Natural killer cell treated with Interleukin-12 subunit alpha and Interleukin-12 subunit beta and Interleukin-15 and Interleukin-18, amount 100 ng/mL, for 72 hours (primary cell): ENCODE measurements around the gene UPB1. TPM values are rescaled to one million over a fixed set of nuclear protein-coding genes. Genes with fewer than 3 reads are reported as not detected.
A peak's percentile ranks its signal among the peaks of the same experiment; 100 is the strongest.
"Not testable (repeated sequence)": the region's sequence is repeated elsewhere in the genome, so short reads cannot be mapped to it uniquely, and the experiment has no call there.

Source experiments
- ATAC-seq, 2 donors: fragments of 150-1000 bp; cut with Tn5 transposase in 1 of 2; sonication (Bioruptor Pico), chemical (Tn5 transposase) in 1 of 2; 2 replicates each; pipeline ENCODE4 v1.10.0; 2021
- DNase-seq: peaks from one replicate; pipeline ENCODE4 v3.0.0; 2022; ENCODE audit warnings: low spot score
- H3K27ac Mint-ChIP-seq, 2 donors: 1 replicate in 1 of 2; 2 replicates in 1 of 2; pipeline ENCODE4 v1.8.0; 2022; ENCODE audit warnings: mixed read lengths in 2 of 2, mild to moderate bottlenecking in 1 of 2, moderate library complexity in 1 of 2
- H3K27me3 Mint-ChIP-seq, 2 donors: 1 replicate in 1 of 2; 2 replicates in 1 of 2; pipeline ENCODE4 v1.8.0; 2022; ENCODE audit warnings: mixed read lengths in 2 of 2
- H3K36me3 Mint-ChIP-seq: one replicate; pipeline ENCODE4 v1.8.0; 2022; ENCODE audit warnings: mixed read lengths
- H3K4me1 Mint-ChIP-seq, 2 donors: 1 replicate in 1 of 2; 2 replicates in 1 of 2; pipeline ENCODE4 v1.8.0; 2022; ENCODE audit warnings: low read depth in 2 of 2, mixed read lengths in 2 of 2, mild to moderate bottlenecking in 1 of 2
- H3K4me3 Mint-ChIP-seq: one replicate; pipeline ENCODE4 v1.8.0; 2022; ENCODE audit warnings: mixed read lengths
- H3K9me3 Mint-ChIP-seq: 2 replicates; pipeline ENCODE4 v1.8.0; 2022; ENCODE audit warnings: mixed read lengths
- total RNA-seq, 2 donors: library from RNA; stranded (reverse); gene quantifications; one replicate each; pipeline ENCODE4 v1.2.3, GENCODE V29; 2022

UPB1 gene
- total RNA-seq, 2 donors from 2014 or later = 0.84 to 1.9 TPM

DNA sequence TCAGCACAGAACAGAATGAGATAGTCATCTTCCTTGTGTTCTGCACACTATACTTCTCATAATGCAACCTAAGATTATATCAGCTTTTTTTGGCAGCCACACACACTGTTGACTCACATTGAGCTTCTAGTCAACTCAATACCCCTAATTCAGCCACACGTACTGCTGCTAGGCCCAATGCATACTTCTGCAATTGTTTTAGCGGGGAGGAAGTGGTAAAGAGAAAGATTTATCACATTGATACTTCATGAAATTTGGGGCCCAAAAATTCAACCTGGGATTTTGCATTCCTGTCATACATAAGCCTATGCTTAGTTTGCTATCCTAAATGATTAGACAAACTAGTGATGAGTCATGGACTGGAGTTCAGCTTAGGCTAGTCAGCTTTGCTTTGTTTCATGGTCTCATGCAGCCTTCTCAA is 8.6 kb upstream of the UPB1 start:
- peak; percentile 92 to 99 for ATAC-seq
- H3K4me1 Mint-ChIP-seq = peaks cover 27 to 32% of the 10 kb centered on the region in 2 donors

GRCh38 chr22:24489011-24489410 is 6.1 kb upstream of the UPB1 start:
- no peak overlapping the region for H3K27ac Mint-ChIP-seq
- no peaks in the 10 kb centered on the region for H3K36me3 Mint-ChIP-seq
- no peak overlapping the region for H3K4me3 Mint-ChIP-seq
- H3K9me3 Mint-ChIP-seq = no peaks in the 10 kb centered on the region
- H3K4me1 Mint-ChIP-seq = peaks cover 18 to 21% of the 10 kb centered on the region in 2 donors
- ATAC-seq (no peak), DNase-seq (no peak)
- H3K27me3 Mint-ChIP-seq = peaks cover 14 to 18% of the 10 kb centered on the region in 2 donors

More for the DNA sequence above, 8.6 kb upstream of the UPB1 start:
- peaks cover 5 to 9% of the 10 kb centered on the region in 2 donors for H3K27me3 Mint-ChIP-seq
- no peaks in the 10 kb centered on the region for H3K9me3 Mint-ChIP-seq
- no peaks in the 10 kb centered on the region for H3K36me3 Mint-ChIP-seq
- peak overlapping the region; percentile 67 for H3K4me3 Mint-ChIP-seq
- peak overlapping the region; percentile 67 to 75 for H3K27ac Mint-ChIP-seq
- DNase-seq = no peak

DNA sequence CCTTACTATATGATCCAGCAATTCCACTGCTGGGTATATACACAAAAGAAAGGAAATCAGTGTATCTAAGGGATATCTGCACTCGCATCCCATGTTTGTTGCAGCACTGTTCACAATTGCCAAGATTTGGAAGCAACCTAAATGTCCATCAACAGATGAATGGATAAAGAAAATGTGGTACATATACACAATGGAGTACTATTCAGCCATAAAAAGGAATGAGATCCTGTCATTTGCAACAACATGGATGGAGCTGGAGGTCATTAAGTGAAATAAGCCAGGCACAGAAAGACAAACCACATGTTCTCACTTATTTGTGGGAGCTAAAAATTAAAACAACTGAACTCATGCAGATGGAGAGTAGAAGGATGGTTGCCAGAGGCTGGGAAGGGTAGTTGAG is 5.7 kb upstream of the UPB1 start:
- H3K36me3 Mint-ChIP-seq, H3K4me3 Mint-ChIP-seq, H3K9me3 Mint-ChIP-seq, DNase-seq, H3K27ac Mint-ChIP-seq, ATAC-seq: not testable (repeated sequence)
- peaks cover 14 to 18% of the 10 kb centered on the region in 2 donors for H3K27me3 Mint-ChIP-seq
- peaks cover 18 to 21% of the 10 kb centered on the region in 2 donors for H3K4me1 Mint-ChIP-seq

DNA sequence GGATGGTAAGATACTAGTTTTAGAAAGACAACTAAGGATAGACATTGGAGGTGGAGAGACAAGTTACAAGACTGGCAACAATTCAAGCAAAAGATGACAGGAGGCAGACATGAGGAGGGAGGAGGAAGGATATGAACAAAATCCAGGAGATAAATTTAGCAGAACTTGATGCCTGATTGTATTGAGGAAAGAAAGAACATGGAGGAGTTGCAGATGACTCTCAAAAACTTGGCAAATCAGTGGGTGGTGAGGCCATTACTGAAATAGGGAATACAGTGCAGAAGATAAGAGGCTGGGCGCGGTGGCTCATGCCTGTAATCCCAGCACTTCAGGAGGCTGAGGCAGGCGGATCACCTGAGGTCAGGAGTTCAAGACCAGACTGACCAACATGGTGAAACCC is 2.7 kb upstream of the UPB1 start:
- ATAC-seq = no peak
- peaks cover 14 to 29% of the 10 kb centered on the region in 2 donors for H3K27me3 Mint-ChIP-seq
- no peaks in the 10 kb centered on the region for H3K9me3 Mint-ChIP-seq
- no peak for DNase-seq
- peaks cover under 1 to 6% of the 10 kb centered on the region in 2 donors for H3K4me1 Mint-ChIP-seq
- no peak overlapping the region for H3K27ac Mint-ChIP-seq
- H3K4me3 Mint-ChIP-seq = no peak overlapping the region
- H3K36me3 Mint-ChIP-seq = no peaks in the 10 kb centered on the region

DNA sequence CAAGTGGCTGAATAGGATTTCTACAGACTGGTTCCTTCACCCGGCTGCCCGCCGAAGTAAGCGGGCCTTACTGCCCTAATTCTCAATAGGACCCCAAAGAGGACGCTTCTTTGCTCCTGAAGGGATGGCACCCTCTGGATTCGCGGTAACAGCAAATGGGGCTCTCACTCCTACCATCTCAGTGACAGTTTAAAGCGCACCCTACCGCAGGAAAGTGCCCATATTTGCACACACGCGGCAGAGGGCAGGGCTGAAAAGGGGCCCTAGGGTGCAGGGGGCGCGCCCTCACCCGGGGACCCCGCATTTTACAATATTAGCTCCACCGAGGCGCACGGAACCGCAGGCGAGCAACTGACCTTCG is 985 bp upstream of the UPB1 start:
- no peak for DNase-seq
- H3K4me3 Mint-ChIP-seq = no peak overlapping the region
- H3K27me3 Mint-ChIP-seq = peaks cover 14 to 28% of the 10 kb centered on the region in 2 donors

GRCh38 chr22:24495365-24495675 is 188 bp downstream of the UPB1 start:
- ATAC-seq = no peak
- Mint-ChIP-seq H3K27ac (no peak overlapping the region), H3K27me3 (peaks cover 9 to 23% of the 10 kb centered on the region in 2 donors), H3K9me3 (no peaks in the 10 kb centered on the region), H3K4me3 (no peak overlapping the region), H3K36me3 (no peaks in the 10 kb centered on the region), H3K4me1 (peaks cover 10 to 19% of the 10 kb centered on the region in 2 donors)
- DNase-seq = no peak

More for the DNA sequence above, 985 bp upstream of the UPB1 start:
- H3K36me3 Mint-ChIP-seq = no peaks in the 10 kb centered on the region
- H3K27ac Mint-ChIP-seq = no peak overlapping the region
- no peaks in the 10 kb centered on the region for H3K9me3 Mint-ChIP-seq
- H3K4me1 Mint-ChIP-seq = peaks cover 10 to 17% of the 10 kb centered on the region in 2 donors
- ATAC-seq = no peak

- no peaks in the 10 kb centered on the region for H3K36me3 Mint-ChIP-seq
- H3K27me3 Mint-ChIP-seq = peaks cover 9 to 21% of the 10 kb centered on the region in 2 donors
- peak overlapping the region in 1 of 2 donors; percentile 25 for H3K27ac Mint-ChIP-seq
These were observed 1.1 kb downstream of the UPB1 start for GRCh38 chr22:24496234-24496633.

DNA sequence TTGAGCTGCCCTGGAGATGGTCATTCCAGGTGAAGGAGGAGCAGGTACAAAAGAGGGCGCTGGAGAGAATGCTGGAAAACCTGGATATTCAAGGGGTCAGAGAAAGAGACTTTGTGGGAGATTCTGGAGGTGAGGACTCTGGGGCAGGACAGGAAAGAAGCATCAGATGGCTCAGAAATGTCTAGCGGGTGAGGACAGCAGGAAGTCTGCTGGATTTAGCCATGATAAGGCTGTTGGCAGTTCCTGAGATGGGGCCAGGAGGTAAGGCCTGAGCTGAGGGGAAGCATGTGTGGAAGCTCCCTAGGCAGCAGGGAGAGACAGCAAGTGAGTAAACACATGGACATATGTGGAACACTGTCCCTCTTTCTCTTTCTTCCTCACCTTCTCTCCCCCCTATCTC is 1.5 kb downstream of the UPB1 start:
- H3K4me3 Mint-ChIP-seq = no peak overlapping the region
- ATAC-seq (no peak), DNase-seq (no peak)
- H3K27ac Mint-ChIP-seq = peak overlapping the region in 1 of 2 donors; percentile 25
- no peaks in the 10 kb centered on the region for H3K36me3 Mint-ChIP-seq
- peaks cover 9 to 21% of the 10 kb centered on the region in 2 donors for H3K27me3 Mint-ChIP-seq
- H3K9me3 Mint-ChIP-seq = no peaks in the 10 kb centered on the region
- peaks cover 10 to 19% of the 10 kb centered on the region in 2 donors for H3K4me1 Mint-ChIP-seq

More at GRCh38 chr22:24496234-24496633, 1.1 kb downstream of the UPB1 start:
- peaks cover 10 to 19% of the 10 kb centered on the region in 2 donors for H3K4me1 Mint-ChIP-seq
- DNase-seq (no peak), ATAC-seq (no peak)
- no peak overlapping the region for H3K4me3 Mint-ChIP-seq
- no peaks in the 10 kb centered on the region for H3K9me3 Mint-ChIP-seq

DNA sequence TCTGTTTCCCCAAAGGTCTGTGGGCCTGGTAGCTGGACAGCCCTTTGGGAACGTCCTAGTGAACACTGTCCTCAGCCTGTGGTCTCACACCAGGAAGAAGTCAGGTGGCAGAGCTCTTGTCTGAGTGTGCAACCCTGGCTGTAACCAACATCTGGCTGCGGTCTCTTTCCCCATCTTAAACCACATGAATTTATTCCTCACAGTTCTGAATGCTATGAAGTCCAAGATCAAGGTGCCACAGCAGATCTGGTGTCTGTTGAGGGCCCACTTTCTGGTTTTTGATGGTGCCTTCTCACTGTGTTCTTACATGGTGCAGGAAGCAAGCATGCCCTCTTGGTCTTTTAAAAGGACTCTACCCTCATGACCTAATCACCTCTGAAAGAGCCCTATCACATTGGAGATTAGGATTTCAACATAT is 2.7 kb downstream of the UPB1 start:
- Mint-ChIP-seq H3K4me1 (peaks cover 16 to 25% of the 10 kb centered on the region in 2 donors), H3K27me3 (peaks cover 0 to 15% of the 10 kb centered on the region in 2 donors), H3K9me3 (no peaks in the 10 kb centered on the region), H3K4me3 (no peak overlapping the region), H3K36me3 (no peaks in the 10 kb centered on the region), H3K27ac (peak overlapping the region; percentile 20 to 25)
- DNase-seq (no peak), ATAC-seq (peak; percentile 60 to 79)

DNA sequence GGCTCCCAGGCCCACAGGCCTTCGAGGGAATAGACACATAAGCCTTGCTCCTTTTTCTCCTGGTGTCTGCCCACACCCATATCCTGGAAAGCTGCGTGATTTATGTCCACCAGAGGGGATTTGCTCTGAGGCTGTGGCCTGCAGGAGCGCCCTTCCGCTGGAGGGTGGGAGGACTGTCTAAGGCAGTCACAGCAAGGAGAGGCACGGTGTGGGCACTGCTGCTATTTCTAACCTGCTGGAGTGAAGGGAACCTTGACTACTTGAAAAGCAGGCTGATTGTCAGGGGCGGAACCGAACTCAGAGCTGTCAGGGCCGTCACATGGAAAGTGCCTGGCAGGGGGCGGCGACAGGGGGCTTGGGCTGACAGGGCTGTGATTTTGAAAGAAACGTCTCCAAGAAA is 3.7 kb downstream of the UPB1 start:
- no peak overlapping the region for H3K4me3 Mint-ChIP-seq
- DNase-seq (no peak), ATAC-seq (no peak)
- peaks cover 0 to 11% of the 10 kb centered on the region in 2 donors for H3K27me3 Mint-ChIP-seq
- H3K36me3 Mint-ChIP-seq = no peaks in the 10 kb centered on the region
- H3K9me3 Mint-ChIP-seq = no peaks in the 10 kb centered on the region
- peaks cover 26 to 34% of the 10 kb centered on the region in 2 donors for H3K4me1 Mint-ChIP-seq
- peak overlapping the region in 1 of 2 donors; percentile 25 for H3K27ac Mint-ChIP-seq

- Mint-ChIP-seq H3K4me3 (no peak overlapping the region), H3K4me1 (peaks cover 28 to 35% of the 10 kb centered on the region in 2 donors), H3K9me3 (no peaks in the 10 kb centered on the region), H3K36me3 (no peaks in the 10 kb centered on the region), H3K27ac (no peak overlapping the region), H3K27me3 (peaks cover 0 to 11% of the 10 kb centered on the region in 2 donors)
- ATAC-seq = no peak
- DNase-seq = no peak
These were observed 4.7 kb downstream of the UPB1 start for GRCh38 chr22:24499706-24500276.

DNA sequence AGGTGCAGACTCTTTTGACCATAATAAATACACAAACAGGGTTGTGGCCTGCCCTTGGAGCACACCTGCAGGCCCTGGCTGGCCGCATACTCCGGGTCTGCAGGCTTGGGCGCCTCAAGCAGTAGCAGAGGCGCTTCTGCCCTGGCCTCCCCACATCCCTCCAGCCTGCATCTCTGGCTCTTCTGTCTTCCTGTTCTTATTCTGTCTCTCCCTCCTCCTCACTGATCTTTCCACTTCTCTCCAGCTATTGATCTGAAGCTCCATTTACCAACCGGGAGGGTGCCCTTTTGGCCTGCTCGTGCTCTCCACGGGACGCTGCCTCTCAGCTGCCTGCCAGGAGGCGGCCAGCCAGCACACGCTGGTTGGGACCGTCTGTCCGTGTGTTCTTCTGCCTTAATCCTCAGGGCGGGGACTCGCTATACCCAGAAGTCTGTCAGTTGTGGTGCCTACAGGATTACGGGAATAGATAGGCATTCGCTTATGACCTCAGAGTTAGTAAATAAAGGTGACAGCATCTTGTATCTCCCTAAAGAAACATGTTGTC is 5.2 kb downstream of the UPB1 start:
- H3K4me3 Mint-ChIP-seq = no peak overlapping the region
- H3K27me3 Mint-ChIP-seq = peaks cover 0 to 7% of the 10 kb centered on the region in 2 donors
- no peaks in the 10 kb centered on the region for H3K9me3 Mint-ChIP-seq
- ATAC-seq (no peak), DNase-seq (no peak)
- peak overlapping the region in 1 of 2 donors; percentile 7 for H3K27ac Mint-ChIP-seq
- no peaks in the 10 kb centered on the region for H3K36me3 Mint-ChIP-seq
- H3K4me1 Mint-ChIP-seq = peaks cover 28 to 40% of the 10 kb centered on the region in 2 donors

DNA sequence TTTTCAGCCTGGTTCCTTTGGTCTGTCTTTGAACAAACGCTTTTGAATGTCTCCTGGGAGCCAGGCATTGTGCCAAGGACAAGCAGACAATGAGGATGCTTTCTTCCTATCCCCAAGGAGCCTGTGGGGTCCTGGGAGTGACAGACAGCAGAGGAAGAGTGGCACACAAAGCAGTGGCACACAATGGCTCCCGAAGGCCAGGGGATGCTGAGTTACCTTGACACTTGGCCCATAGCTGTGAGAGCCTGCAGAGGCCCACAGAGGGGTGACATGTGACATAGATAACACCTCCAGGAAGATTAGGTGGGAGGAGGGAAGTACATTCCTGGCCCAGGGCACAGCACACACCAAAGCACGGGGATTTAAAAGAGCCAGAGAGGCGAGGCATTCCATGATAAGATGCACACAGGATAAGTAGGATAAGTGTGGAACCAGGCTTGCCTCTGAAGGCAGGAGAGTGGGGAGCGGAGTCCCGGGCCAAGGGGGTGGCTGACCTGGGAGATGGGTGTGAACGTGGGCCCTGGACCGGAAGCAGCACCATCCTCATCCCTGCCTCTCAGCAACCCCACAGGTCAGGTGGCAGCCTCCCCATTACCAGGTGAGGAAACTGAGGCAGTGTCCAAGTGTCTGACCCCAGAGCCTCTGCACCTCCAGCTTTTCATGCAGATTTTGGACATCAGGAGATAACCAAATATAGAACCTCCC is 6.3 kb downstream of the UPB1 start:
- Mint-ChIP-seq H3K4me3 (no peak overlapping the region), H3K9me3 (no peaks in the 10 kb centered on the region), H3K4me1 (peaks cover 31 to 43% of the 10 kb centered on the region in 2 donors), H3K27ac (peak overlapping the region in 1 of 2 donors; percentile 7), H3K27me3 (peaks cover 0 to 3% of the 10 kb centered on the region in 2 donors), H3K36me3 (no peaks in the 10 kb centered on the region)
- DNase-seq = no peak
- ATAC-seq = no peak

DNA sequence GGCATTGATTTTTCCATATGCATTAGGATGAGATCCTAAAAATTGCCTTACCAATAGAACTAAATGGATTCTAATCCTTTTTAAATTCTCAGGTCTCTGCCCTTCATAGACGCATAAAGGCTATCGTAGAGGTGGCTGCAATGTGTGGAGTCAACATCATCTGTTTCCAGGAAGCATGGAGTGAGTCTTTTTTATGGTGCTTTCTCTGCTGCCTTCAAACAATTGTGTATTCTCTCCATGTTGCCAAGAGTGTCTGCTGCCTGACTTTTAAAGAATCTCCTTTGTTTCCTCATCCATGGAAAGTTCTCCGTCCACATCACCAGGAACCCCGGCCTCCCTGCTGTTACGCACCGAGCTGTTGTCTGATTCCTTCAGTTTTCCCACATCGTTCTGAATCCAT is 6.9 kb downstream of the UPB1 start:
- peak overlapping the region in 1 of 2 donors; percentile 84 for H3K27ac Mint-ChIP-seq
- no peak for DNase-seq
- no peaks in the 10 kb centered on the region for H3K36me3 Mint-ChIP-seq
- ATAC-seq = no peak
- no peaks in the 10 kb centered on the region for H3K27me3 Mint-ChIP-seq
- no peak overlapping the region for H3K4me3 Mint-ChIP-seq
- peaks cover 36 to 43% of the 10 kb centered on the region in 2 donors for H3K4me1 Mint-ChIP-seq
- no peaks in the 10 kb centered on the region for H3K9me3 Mint-ChIP-seq
